Astrocyte (in vitro differentiated cells and primary cell): ENCODE results near the gene CACNA1B. TPM values are rescaled to one million over a fixed set of nuclear protein-coding genes. Genes with fewer than 3 reads are reported as not detected.

Experiments
- DNase-seq: peaks from one replicate; pipeline ENCODE4 v3.0.0-alpha.2; 2010; ENCODE audit warnings: low read depth
- FAIRE-seq: peaks from 2 replicates; lab custom pipeline; 2011; peaks lifted over from hg19 to GRCh38; lab: Jason Lieb, UNC
- H2AFZ ChIP-seq: 2 replicates; pipeline ENCODE4 v1.6.0; 2012; ENCODE audit warnings: low read depth, low read length, inconsistent platforms
- H3K27ac ChIP-seq: 2 replicates; pipeline ENCODE4 v1.5.1; 2011; ENCODE audit warnings: low read depth, low read length, inconsistent platforms
- H3K27me3 ChIP-seq: 2 replicates; pipeline ENCODE4 v1.6.0; 2011; ENCODE audit warnings: low read length, inconsistent platforms; ENCODE audit not compliant: insufficient read depth
- H3K36me3 ChIP-seq: 2 replicates; pipeline ENCODE4 v1.5.1; 2011; ENCODE audit warnings: low read length, inconsistent platforms; ENCODE audit not compliant: insufficient read depth
- H3K4me1 ChIP-seq: 2 replicates; pipeline ENCODE4 v1.5.1; 2011; ENCODE audit warnings: low read length, inconsistent platforms; ENCODE audit not compliant: insufficient read depth
- H3K4me2 ChIP-seq: 2 replicates; pipeline ENCODE4 v1.6.0; 2012; ENCODE audit warnings: low read length, inconsistent platforms
- H3K4me3 ChIP-seq: 2 replicates; pipeline ENCODE4 v1.5.1; 2011; ENCODE audit warnings: low read depth, mild to moderate bottlenecking, low read length, inconsistent platforms; ENCODE audit not compliant: insufficient read depth
- H3K79me2 ChIP-seq: 2 replicates; pipeline ENCODE4 v1.6.0; 2012; ENCODE audit warnings: mild to moderate bottlenecking, low read length, inconsistent platforms; ENCODE audit not compliant: insufficient read depth
- H3K9ac ChIP-seq: 2 replicates; pipeline ENCODE4 v1.6.0; 2012; ENCODE audit warnings: mild to moderate bottlenecking, low read length, inconsistent platforms
- H3K9me3 ChIP-seq: 2 replicates; pipeline ENCODE4 v1.5.1; 2012; ENCODE audit warnings: low read depth, mild to moderate bottlenecking, low read length, inconsistent platforms; ENCODE audit not compliant: insufficient read depth
- H4K20me1 ChIP-seq: 2 replicates; pipeline ENCODE4 v1.6.0; 2012; ENCODE audit warnings: low read length, inconsistent platforms; ENCODE audit not compliant: insufficient read depth
- H3K27ac Mint-ChIP-seq: one replicate; pipeline ENCODE4 v1.8.0; 2021; ENCODE audit warnings: mild to moderate bottlenecking, mixed read lengths; ENCODE audit not compliant: unreplicated experiment
- H3K27me3 Mint-ChIP-seq: one replicate; pipeline ENCODE4 v1.8.0; 2021; ENCODE audit warnings: low read depth, mixed read lengths; ENCODE audit not compliant: unreplicated experiment
- H3K36me3 Mint-ChIP-seq: one replicate; pipeline ENCODE4 v1.8.0; 2021; ENCODE audit warnings: low read depth, mixed read lengths; ENCODE audit not compliant: unreplicated experiment
- H3K4me1 Mint-ChIP-seq: one replicate; pipeline ENCODE4 v1.8.0; 2021; ENCODE audit warnings: low read depth, mixed read lengths; ENCODE audit not compliant: unreplicated experiment
- H3K4me3 Mint-ChIP-seq: one replicate; pipeline ENCODE4 v1.8.0; 2021; ENCODE audit warnings: mild to moderate bottlenecking, moderate library complexity, mixed read lengths; ENCODE audit not compliant: unreplicated experiment
- H3K9me3 Mint-ChIP-seq: one replicate; pipeline ENCODE4 v1.8.0; 2021; ENCODE audit warnings: mild to moderate bottlenecking, mixed read lengths; ENCODE audit not compliant: unreplicated experiment
- CTCF ChIP-seq: IDR thresholded peaks from 2 replicates; pipeline ENCODE4 v1.5.1; 2011; ENCODE audit warnings: low read depth, mild to moderate bottlenecking, inconsistent platforms, low read length, moderate library complexity; ENCODE audit not compliant: insufficient read depth
- EZH2 ChIP-seq: IDR thresholded peaks from 2 replicates; pipeline ENCODE4 v1.6.1; 2012; ENCODE audit warnings: mild to moderate bottlenecking, low read length, inconsistent platforms; ENCODE audit not compliant: insufficient read depth
- total RNA-seq: library from RNA; stranded (reverse); gene quantifications from 2 replicates; pipeline ENCODE4 v1.2.1, GENCODE V29; 2021

CACNA1B gene
- total RNA-seq, 1 donor from 2014 or later = 3.1 TPM

GRCh38 chr9:138023394-138024124 lies 146.0 kb downstream of the CACNA1B start:
- Mint-ChIP-seq H3K27me3 (peaks cover 32% of the 10 kb centered on the region), H3K27ac (no peak overlapping the region), H3K4me1 (no peaks in the 10 kb centered on the region), H3K4me3 (peak overlapping the region; percentile 40), H3K9me3 (peaks cover 6% of the 10 kb centered on the region), H3K36me3 (peaks cover 6% of the 10 kb centered on the region)
- no peak overlapping the region for H3K27ac ChIP-seq
- no peak overlapping the region for H3K4me3 ChIP-seq
- no peaks in the 10 kb centered on the region for H3K9me3 ChIP-seq
- no peak overlapping the region for H3K9ac ChIP-seq
- H2AFZ ChIP-seq = no peak overlapping the region
- FAIRE-seq = no peak
- no peaks in the 10 kb centered on the region for H3K36me3 ChIP-seq
- DNase-seq = no peak
- H3K79me2 ChIP-seq = no peaks in the 10 kb centered on the region
- H3K27me3 ChIP-seq = peaks cover 7% of the 10 kb centered on the region
- H4K20me1 ChIP-seq = no peaks in the 10 kb centered on the region
- H3K4me2 ChIP-seq = no peak overlapping the region
- TF ChIP-seq EZH2 (no peak), CTCF (no peak)
- H3K4me1 ChIP-seq = no peaks in the 10 kb centered on the region

GRCh38 chr9:138024131-138024530 lies 146.5 kb downstream of the CACNA1B start:
- peaks cover 6% of the 10 kb centered on the region for H3K36me3 Mint-ChIP-seq
- no peaks in the 10 kb centered on the region for H3K36me3 ChIP-seq
- no peaks in the 10 kb centered on the region for H4K20me1 ChIP-seq
- H3K4me1 ChIP-seq = no peaks in the 10 kb centered on the region
- peaks cover 32% of the 10 kb centered on the region for H3K27me3 Mint-ChIP-seq
- no peaks in the 10 kb centered on the region for H3K4me1 Mint-ChIP-seq
- H3K27ac Mint-ChIP-seq = no peak overlapping the region
- H3K27me3 ChIP-seq = peaks cover 7% of the 10 kb centered on the region
- no peak overlapping the region for H3K9ac ChIP-seq
- no peak for FAIRE-seq
- no peak overlapping the region for H3K27ac ChIP-seq
- no peaks in the 10 kb centered on the region for H3K9me3 ChIP-seq
- no peak overlapping the region for H2AFZ ChIP-seq
- DNase-seq = no peak
- H3K4me3 ChIP-seq = no peak overlapping the region
- peaks cover 6% of the 10 kb centered on the region for H3K9me3 Mint-ChIP-seq
- H3K79me2 ChIP-seq = no peaks in the 10 kb centered on the region
- H3K4me2 ChIP-seq = no peak overlapping the region
- H3K4me3 Mint-ChIP-seq = peak overlapping the region; percentile 40
- TF ChIP-seq CTCF (no peak), EZH2 (no peak)

GRCh38 chr9:138024831-138025291 lies 147.3 kb downstream of the CACNA1B start:
- peaks cover 7% of the 10 kb centered on the region for H3K27me3 ChIP-seq
- no peak overlapping the region for H3K27ac ChIP-seq
- Mint-ChIP-seq H3K36me3 (peaks cover 6% of the 10 kb centered on the region), H3K27me3 (peaks cover 30% of the 10 kb centered on the region), H3K27ac (no peak overlapping the region), H3K4me1 (no peaks in the 10 kb centered on the region), H3K4me3 (no peak overlapping the region), H3K9me3 (peaks cover 6% of the 10 kb centered on the region)
- H2AFZ ChIP-seq = no peak overlapping the region
- no peak for FAIRE-seq
- H3K4me1 ChIP-seq = no peaks in the 10 kb centered on the region
- no peak overlapping the region for H3K4me3 ChIP-seq
- H3K4me2 ChIP-seq = no peak overlapping the region
- no peaks in the 10 kb centered on the region for H3K9me3 ChIP-seq
- TF ChIP-seq CTCF = no peak
- TF ChIP-seq EZH2 = no peak
- H4K20me1 ChIP-seq = no peaks in the 10 kb centered on the region
- H3K36me3 ChIP-seq = no peaks in the 10 kb centered on the region
- no peak for DNase-seq
- H3K79me2 ChIP-seq = no peaks in the 10 kb centered on the region
- no peak overlapping the region for H3K9ac ChIP-seq
